Panc1 (cell line): ENCODE results near the gene CFAP251. TPM values are rescaled to one million over a fixed set of nuclear protein-coding genes. Genes with fewer than 3 reads are reported as not detected.

ENCODE experiments used
- ATAC-seq: fragments of 200-7000 bp; cut with Tn5 transposase; 2 replicates; pipeline ENCODE4 v1.9.1; 2020; ENCODE audit warnings: mild to moderate bottlenecking, moderate library complexity
- BruUV-seq: library from RNA; stranded (reverse); fragments of 400-500 nt; replicated peaks from 2 replicates; lab custom pipeline; 2021; lab: Mats Ljungman, UMichigan
- CTCF ChIA-PET: fragments of 300-600 bp; sonication (Branson Sonifier 250); formaldehyde crosslinking; loops from one replicate; lab custom pipeline; 2022; ENCODE audit warnings: antibody characterized with exemption; lab: Charles Lee
- POLR2A ChIA-PET: fragments of 300-600 bp; sonication (Branson Sonifier 250); formaldehyde crosslinking; loops from one replicate; lab custom pipeline; 2022; ENCODE audit warnings: antibody characterized with exemption; lab: Charles Lee
- DNase-seq: peaks from one replicate; pipeline ENCODE4 v3.0.0-alpha.2; 2010; ENCODE audit warnings: low read depth, low spot score
- H3K27ac ChIP-seq: 2 replicates; pipeline ENCODE4 v1.5.1; 2011; ENCODE audit warnings: mild to moderate bottlenecking, low read length, inconsistent platforms
- H3K27me3 ChIP-seq: fragments of 200-500 bp; sonication (Bioruptor generic); 2 replicates; pipeline ENCODE4 v1.6.0; 2014; ENCODE audit warnings: low read length, inconsistent platforms; ENCODE audit not compliant: control insufficient read depth, insufficient read depth
- H3K36me3 ChIP-seq: fragments of 200-500 bp; sonication (Bioruptor generic); 2 replicates; pipeline ENCODE4 v1.5.1; 2014; ENCODE audit warnings: inconsistent platforms, mild to moderate bottlenecking, low read length, moderate library complexity; ENCODE audit not compliant: control insufficient read depth, insufficient read depth
- H3K4me1 ChIP-seq: 2 replicates; pipeline ENCODE4 v1.5.1; 2011; ENCODE audit warnings: inconsistent platforms, mild to moderate bottlenecking, low read length, moderate library complexity; ENCODE audit not compliant: control insufficient read depth, insufficient read depth
- H3K4me3 ChIP-seq, 2 experiments: 2 replicates each; pipeline ENCODE4 v1.5.1; 2011 to 2012; ENCODE audit warnings: low read depth in 2 of 2, low read length in 2 of 2, mild to moderate bottlenecking in 2 of 2, inconsistent platforms in 1 of 2, moderate library complexity in 1 of 2
- H3K9me3 ChIP-seq: fragments of 200-500 bp; sonication (Bioruptor generic); 2 replicates; pipeline ENCODE4 v1.5.1; 2014; ENCODE audit warnings: low read depth, mild to moderate bottlenecking, inconsistent platforms, low read length, moderate library complexity; ENCODE audit not compliant: control insufficient read depth, insufficient read depth
- CTCF ChIP-seq: fragments of 450-650 bp; IDR thresholded peaks from 2 replicates; pipeline ENCODE4 v1.5.1; 2017; ENCODE audit warnings: mild to moderate bottlenecking
- POLR2AphosphoS5 ChIP-seq: IDR thresholded peaks from 2 replicates; pipeline ENCODE4 v1.6.1; 2012; ENCODE audit warnings: mild to moderate bottlenecking, low read depth, low read length, moderate library complexity
- REST ChIP-seq, 2 experiments: IDR thresholded peaks; 2 replicates each; pipeline ENCODE4 v1.6.1; 2011 to 2012; ENCODE audit warnings: low read depth in 2 of 2, control low read depth in 1 of 2, low read length in 1 of 2, mild to moderate bottlenecking in 1 of 2, moderate library complexity in 1 of 2; ENCODE audit not compliant: insufficient read depth in 1 of 2
- SIN3A ChIP-seq: IDR thresholded peaks from 2 replicates; pipeline ENCODE4 v1.6.1; 2012; ENCODE audit warnings: low read depth, mild to moderate bottlenecking, low read length, moderate library complexity, borderline replicate concordance; ENCODE audit not compliant: insufficient read depth
- TCF7L2 ChIP-seq: IDR thresholded peaks from 2 replicates; pipeline ENCODE4 v1.6.1; 2011; ENCODE audit warnings: mild to moderate bottlenecking, low read depth, low read length, inconsistent platforms
- in situ Hi-C: cut with HindIII; loops from 2 replicates; pipeline ENCODE4 v1.10.0; 2016; ENCODE audit warnings: low sequenced_read_pairs, low pct_unique_long_range_greater_than_20kb
- intact Hi-C: fragments of 100-400 bp; cut with micrococcal nuclease; formaldehyde crosslinking; loops from one replicate; pipeline ENCODE4 v1.10.0; 2022; ENCODE audit not compliant: unreplicated experiment
- total RNA-seq: library from RNA; stranded (reverse); gene quantifications from one replicate; pipeline ENCODE4 v1.2.1, GENCODE V29; 2021; ENCODE audit not compliant: unreplicated experiment

CFAP251 gene
- total RNA-seq, 1 experiment from 2014 or later, result 4.2 TPM

GRCh38 chr12:122020795-122021192 is 102.4 kb downstream of the CFAP251 start:
- CTCF ChIA-PET, result no interaction called here
- Histone ChIP-seq H3K27ac (peak overlapping the region; percentile 74), H3K9me3 (no peaks in the 10 kb centered on the region), H3K4me1 (peaks cover 11% of the 10 kb centered on the region), H3K4me3 (peak overlapping the region; percentile 51 to 69), H3K27me3 (no peaks in the 10 kb centered on the region), H3K36me3 (no peaks in the 10 kb centered on the region; the same call in 1 of the 2 replicates)
- POLR2A ChIA-PET, result no interaction called here
- TF ChIP-seq SIN3A (no peak), POLR2AphosphoS5 (no peak), TCF7L2 (no peak), CTCF (no peak), REST (IDR thresholded peaks at IDR 0.05; ENCODE audit: insufficient read depth in 1 of 2, low read depth in 2 of 2, low read length in 1 of 2) (no peak)
- intact Hi-C loops, result no loop called here
- no TSS peak for BruUV-seq
- in situ Hi-C loops, result no loop called here
- DNase-seq (no peak), ATAC-seq (no peak)

GRCh38 chr12:122021193-122021821 is 102.9 kb downstream of the CFAP251 start:
- TF ChIP-seq TCF7L2 (no peak), CTCF (no peak), SIN3A (no peak), POLR2AphosphoS5 (no peak), REST (IDR thresholded peaks at IDR 0.05; ENCODE audit: insufficient read depth in 1 of 2, low read depth in 2 of 2, low read length in 1 of 2) (no peak)
- no peak for DNase-seq
- intact Hi-C loops, result no loop called here

More at GRCh38 chr12:122021193-122021821, 102.9 kb downstream of the CFAP251 start:
- peak overlapping the region; percentile 74 for H3K27ac ChIP-seq
- POLR2A ChIA-PET, result no interaction called here
- no peaks in the 10 kb centered on the region; the same call in 1 of the 2 replicates for H3K36me3 ChIP-seq
- in situ Hi-C loops, result no loop called here
- no peaks in the 10 kb centered on the region for H3K27me3 ChIP-seq
- peaks cover 11% of the 10 kb centered on the region for H3K4me1 ChIP-seq
- H3K4me3 ChIP-seq, result peak overlapping the region; percentile 51 to 69
- ATAC-seq, result peak; percentile 47
- BruUV-seq, result no TSS peak
- no peaks in the 10 kb centered on the region for H3K9me3 ChIP-seq
- CTCF ChIA-PET, result no interaction called here
